Thyroid gland (tissue), 4 donors: ENCODE measurements around the gene FBXO45.

Experiments used
- CTCF ChIP-seq, 6 experiments: fragments of 200-600 bp in 3 of 6; fragments of 450-650 bp in 3 of 6; sonication (generic) in 3 of 6; IDR thresholded peaks; one replicate each; pipeline ENCODE4 v1.5.1; 2016 to 2019; ENCODE audit warnings: antibody characterized with exemption in 6 of 6, mild to moderate bottlenecking in 2 of 6, inconsistent platforms in 1 of 6, moderate library complexity in 1 of 6
- POLR2A ChIP-seq, 2 donors: fragments of 450-650 bp; IDR thresholded peaks; one replicate each; pipeline ENCODE4 v1.6.1; 2017; ENCODE audit warnings: antibody characterized with exemption in 2 of 2, mild to moderate bottlenecking in 2 of 2, moderate library complexity in 1 of 2

DNA sequence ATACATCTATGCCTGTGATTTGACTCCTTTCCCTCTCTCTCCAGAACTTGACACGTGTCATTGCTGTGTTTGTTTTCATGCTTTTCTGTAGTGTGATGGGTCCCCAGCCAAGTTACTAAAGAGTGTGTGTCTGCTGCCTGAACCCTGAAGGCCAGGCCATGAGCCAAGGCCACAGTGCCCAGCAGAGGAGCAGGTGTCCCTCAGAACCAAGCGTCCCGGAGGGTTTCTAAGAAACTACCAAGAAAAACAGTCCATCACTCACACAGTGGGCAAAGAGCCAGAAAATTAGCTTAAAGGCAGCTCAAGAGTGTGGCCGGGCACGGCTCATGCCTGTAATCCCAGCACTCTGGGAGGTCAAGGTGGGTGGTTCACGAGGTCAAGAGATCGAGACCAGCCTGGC lies 35.2 kb downstream of the FBXO45 start:
- TF ChIP-seq CTCF (IDR thresholded peaks at IDR 0.05) (no peak), POLR2A (IDR thresholded peaks at IDR 0.05) (no peak)
